Fibroblast of skin of abdomen (primary cell): ENCODE data around the gene LRP1B.

Experiments
- DNase-seq: peaks from one replicate; pipeline ENCODE4 v3.0.0-alpha.2; 2013

LRP1B gene

DNA sequence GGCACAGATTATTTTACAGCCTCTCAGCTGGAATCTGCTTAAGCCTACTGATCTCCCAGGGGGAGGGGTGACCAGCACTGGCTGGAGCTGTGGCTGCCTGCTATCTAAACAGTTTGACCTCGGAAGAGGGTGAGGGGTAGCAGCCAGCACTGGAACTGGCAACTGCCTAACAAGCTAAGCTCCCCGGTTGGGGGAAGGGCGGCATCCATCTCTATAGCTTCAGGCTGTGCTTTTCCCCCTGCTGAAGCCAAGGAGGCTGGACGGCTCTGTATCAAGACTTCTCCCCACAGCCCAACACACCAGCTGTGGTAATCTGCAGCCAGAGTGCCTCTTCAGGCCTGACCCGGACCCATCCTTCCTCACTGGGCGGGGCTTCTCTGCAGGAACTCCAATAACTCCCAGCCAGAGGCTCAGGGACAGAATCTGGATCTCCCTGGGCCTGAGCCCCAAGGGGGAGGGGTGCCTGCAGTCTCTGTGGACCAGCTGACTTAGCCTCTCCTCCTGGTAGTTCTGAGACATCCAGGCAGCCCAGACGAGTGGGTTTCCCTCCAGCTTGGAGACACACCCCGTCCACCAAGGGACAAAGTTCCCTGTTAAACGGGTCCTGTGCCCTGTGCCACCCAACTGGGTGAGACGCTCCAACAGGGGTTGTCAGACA, 560.2 kb downstream of the LRP1B start:
- DNase-seq: no peak

- DNase-seq: no peak
Measured at GRCh38 chr2:141569941-141570340, 560.9 kb downstream of the LRP1B start.

DNA sequence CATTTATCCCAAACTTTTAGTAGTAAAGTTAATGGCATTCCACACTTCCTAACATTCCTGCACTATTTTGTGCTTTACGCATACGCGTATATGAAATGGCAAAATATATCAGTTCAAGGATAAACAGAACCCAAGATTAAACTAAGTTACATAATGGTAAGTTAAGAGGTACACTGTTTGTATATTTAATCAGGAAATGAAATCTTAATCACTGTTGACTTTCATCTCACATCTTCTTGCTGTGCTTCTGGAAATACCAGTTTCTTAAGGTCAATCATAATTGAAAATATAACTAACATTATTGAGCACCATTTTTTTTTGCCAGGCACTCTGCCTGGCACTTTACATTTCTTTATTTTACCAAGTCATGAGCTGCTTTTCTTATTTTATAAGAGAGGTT, 565.2 kb downstream of the LRP1B start:
- no peak for DNase-seq

DNA sequence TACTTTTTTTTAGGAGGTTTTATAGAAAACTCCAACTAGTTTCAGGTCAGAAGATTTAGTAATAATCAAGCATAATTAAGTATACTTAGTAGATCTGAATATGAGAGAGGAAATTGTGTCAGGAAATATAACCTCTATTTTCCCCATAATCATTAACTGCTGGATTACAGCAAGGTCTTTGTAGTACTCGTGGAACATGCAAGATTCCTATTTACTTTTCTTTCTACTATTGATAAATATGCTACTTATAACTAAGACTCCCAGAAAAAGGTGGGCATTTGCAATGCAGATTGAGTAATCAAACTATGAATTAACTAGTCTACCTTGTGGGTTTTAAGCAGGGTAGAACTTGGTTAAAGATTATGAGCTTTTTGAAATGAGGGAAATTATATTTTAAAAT, 570.1 kb downstream of the LRP1B start:
- no peak for DNase-seq

- peak; percentile 80 for DNase-seq
Measured at GRCh38 chr2:141557329-141558095, 573.3 kb downstream of the LRP1B start.

DNA sequence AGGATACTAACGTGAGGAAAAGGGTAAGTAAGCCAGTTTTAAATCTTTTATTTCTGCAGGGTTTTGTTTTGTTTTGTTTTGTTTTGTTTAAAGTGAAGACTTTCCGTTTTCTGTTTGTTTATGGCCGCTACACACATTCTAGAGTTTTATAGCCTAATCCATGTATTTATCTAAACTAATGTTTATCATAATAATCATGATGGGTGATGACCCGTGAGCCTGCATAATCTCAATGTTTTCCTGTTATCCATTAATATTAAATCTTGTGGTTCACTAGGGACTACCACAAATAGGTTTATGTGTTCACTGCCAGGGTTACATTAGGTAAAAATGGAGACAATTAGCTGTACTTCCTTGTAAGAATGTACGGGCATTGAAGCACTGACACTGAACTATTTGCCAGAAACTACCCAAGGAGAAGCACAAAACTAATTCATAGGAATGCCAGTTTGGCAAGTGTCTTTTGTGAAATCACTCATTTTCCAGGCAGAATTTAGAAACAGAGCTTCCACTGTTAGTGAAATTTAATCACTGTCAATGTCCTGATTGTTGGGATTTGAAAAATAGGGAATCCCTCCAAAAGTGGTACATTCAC, 574.8 kb downstream of the LRP1B start:
- DNase-seq: no peak

- peak; percentile 40 for DNase-seq
Measured at GRCh38 chr2:141554810-141555209, 576.0 kb downstream of the LRP1B start.

GRCh38 chr2:141534666-141535362, 596.0 kb downstream of the LRP1B start:
- no peak for DNase-seq

- no peak for DNase-seq
Measured at GRCh38 chr2:141529659-141530058, 601.2 kb downstream of the LRP1B start.

DNA sequence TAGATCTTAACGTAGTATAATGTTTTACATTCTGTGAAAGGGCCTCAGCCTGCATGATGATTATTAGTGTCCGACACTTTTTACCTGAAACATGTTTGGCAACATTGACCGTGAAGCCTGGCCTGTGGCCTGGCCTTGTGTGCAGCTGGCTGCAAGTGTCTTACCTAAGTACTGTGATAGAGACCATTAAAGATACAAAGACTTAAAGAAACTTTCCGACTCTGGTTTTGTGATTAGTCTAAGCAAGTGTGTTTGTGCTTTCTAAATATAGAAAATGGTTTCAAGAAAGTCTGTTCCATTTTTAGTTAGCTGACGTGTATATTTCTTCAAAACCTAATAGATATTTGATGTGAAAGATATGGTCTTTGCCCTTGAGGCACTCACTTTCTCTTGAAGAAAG, 601.8 kb downstream of the LRP1B start:
- no peak for DNase-seq

DNA sequence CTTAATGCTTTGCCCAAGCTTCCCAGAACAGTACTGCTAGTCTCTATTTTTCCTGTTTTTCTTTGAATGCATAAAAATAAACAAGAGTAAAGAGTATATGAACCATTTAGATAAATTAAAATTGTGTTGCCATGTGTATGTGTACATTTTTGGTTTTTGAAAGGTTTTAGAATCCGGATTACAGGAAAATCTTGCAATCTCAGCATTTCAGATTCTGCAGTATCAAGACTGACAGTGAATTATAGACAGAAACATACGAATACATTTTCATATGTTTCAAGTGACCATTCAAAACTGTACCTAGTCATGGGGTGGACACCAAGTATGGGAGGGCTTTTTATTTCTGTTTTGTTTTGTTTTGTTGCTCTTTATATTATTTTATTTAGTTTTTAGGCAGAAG, 604.1 kb downstream of the LRP1B start:
- DNase-seq: no peak

GRCh38 chr2:141524777-141525176, 606.0 kb downstream of the LRP1B start:
- no peak for DNase-seq

- DNase-seq: no peak
Measured at GRCh38 chr2:141523199-141523598, 607.6 kb downstream of the LRP1B start.

- DNase-seq: no peak
Measured at GRCh38 chr2:141522702-141523101, 608.1 kb downstream of the LRP1B start.

- DNase-seq: no peak
Measured at GRCh38 chr2:141522048-141522447, 608.8 kb downstream of the LRP1B start.

DNA sequence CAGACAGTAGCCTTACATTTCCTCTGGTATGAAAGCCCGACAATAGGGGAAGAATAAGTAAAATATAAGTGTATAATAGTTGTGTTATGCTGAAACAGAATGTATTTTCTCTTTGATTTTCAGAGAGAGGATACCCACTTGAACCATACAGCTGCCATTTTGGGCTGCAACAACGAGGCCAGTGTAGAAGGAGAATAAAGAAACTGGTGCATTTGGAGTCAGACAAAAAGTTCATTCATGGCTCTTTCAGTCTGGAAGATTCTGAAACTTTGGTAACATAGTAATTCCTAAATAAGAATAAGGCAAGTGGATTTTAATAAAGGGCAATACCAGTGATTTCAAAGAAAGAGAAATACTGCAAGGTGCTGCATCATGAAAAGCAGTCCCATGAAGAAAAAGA, 610.9 kb downstream of the LRP1B start:
- DNase-seq: no peak

- DNase-seq: no peak
Measured at GRCh38 chr2:141517852-141518421, 612.9 kb downstream of the LRP1B start.

GRCh38 chr2:141517180-141517851, 613.5 kb downstream of the LRP1B start:
- DNase-seq: no peak

DNA sequence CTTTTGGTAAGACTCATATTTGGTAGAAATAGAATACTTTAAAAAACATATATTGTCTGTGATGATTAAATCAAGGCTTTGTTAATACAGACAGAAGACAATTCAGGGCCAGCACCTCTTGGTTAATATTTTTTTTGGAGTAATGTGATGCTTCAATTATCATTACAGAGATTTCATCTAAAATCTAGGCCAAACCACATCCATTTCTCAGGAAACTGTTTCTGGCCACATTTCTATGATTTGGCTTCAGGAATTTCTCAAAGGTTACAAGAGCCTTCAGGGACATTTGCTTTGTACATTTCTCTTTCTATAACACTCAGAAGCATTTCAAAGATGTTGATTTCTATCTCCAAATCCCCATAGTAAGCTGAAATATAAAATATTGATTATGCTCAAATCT, 614.9 kb downstream of the LRP1B start:
- DNase-seq: no peak

DNA sequence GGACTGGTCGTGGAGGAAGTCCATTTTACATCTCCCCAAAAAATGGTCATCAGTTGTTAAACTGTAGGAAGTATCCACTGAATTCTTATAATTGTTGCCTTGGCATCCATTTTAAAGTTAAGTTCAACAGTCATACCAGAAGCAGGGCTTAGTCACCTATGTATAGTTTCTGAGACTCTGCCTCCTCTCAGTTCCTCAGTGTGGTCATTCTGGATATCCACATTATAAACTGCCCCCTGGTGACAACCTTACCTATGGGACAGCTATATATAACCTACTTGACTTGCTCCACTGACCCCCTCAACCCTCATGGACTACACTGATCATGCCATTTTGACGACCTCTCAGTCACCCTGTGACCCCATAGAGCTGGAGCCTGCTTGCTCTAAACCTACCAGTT, 617.0 kb downstream of the LRP1B start:
- no peak for DNase-seq

DNA sequence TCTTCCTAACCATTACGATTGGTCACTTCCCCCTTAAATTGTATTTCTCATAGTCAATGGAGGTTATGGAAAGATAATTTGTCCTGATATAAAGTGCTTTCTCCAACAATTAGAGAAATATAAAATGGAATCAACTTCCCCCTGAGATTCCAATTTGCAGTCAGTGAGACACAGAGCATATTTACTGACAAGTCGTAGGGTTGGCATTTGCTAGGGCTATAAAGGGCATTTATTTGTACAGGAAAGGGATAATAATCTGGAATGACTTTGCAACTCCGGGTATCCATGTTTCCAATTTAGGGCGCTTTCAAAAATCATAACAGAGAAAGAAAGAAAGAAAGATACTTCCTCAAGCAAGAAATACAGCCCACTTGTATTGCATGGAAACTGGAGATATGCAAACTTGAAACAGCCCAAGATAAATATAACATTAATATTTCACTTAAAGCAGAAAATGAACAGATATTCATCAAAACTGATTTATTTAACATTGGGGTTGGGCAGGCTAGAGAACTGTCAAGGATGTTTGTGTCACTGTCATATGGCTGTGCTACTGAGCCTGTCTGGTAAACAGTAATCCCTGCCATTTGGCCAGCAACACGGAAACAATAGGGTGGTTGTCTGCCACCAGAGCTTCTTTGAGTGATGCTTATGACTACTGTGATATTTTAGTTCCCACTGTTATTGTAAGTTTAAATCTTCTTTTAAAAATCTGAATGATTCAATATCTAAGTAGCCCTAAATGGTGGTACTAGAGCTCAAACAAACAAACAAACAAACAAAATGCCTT, 621.8 kb downstream of the LRP1B start:
- no peak for DNase-seq
